Esophagus muscularis mucosa (tissue), 4 donors: ENCODE results near the gene CCDC150. TPM values are rescaled to one million over a fixed set of nuclear protein-coding genes. Genes with fewer than 3 reads are reported as not detected.
"Not testable (repeated sequence)": the region's sequence is repeated elsewhere in the genome, so short reads cannot be mapped to it uniquely, and the experiment has no call there.

ENCODE experiments used
- DNase-seq: peaks from one replicate; pipeline ENCODE4 v3.0.0-alpha.2; 2017; ENCODE audit errors: extremely low spot score
- H3K27ac ChIP-seq, 4 donors: fragments of 200-600 bp; sonication (generic); replicated peaks in 1 of 4; 1 replicate in 3 of 4; 2 replicates in 1 of 4; pipeline ENCODE4 v1.5.1; 2016 to 2019; ENCODE audit warnings: mild to moderate bottlenecking in 1 of 4
- H3K27me3 ChIP-seq, 4 donors: fragments of 200-600 bp; sonication (generic); one replicate each; pipeline versions ENCODE4 v1.5.1 to v1.6.0; 2016 to 2019
- H3K36me3 ChIP-seq, 4 donors: fragments of 200-600 bp; sonication (generic); one replicate each; pipeline ENCODE4 v1.5.1; 2016 to 2019
- H3K4me1 ChIP-seq, 4 donors: fragments of 200-600 bp; sonication (generic); one replicate each; pipeline ENCODE4 v1.5.1; 2016 to 2019
- H3K4me3 ChIP-seq, 4 donors: fragments of 200-600 bp; sonication (generic); 1 replicate in 2 of 4; 2 replicates in 2 of 4; pipeline ENCODE4 v1.5.1; 2016 to 2019; ENCODE audit warnings: mild to moderate bottlenecking in 4 of 4, moderate library complexity in 1 of 4
- H3K9me3 ChIP-seq, 4 donors: fragments of 200-600 bp; sonication (generic); 1 replicate in 3 of 4; 2 replicates in 1 of 4; pipeline ENCODE4 v1.5.1; 2016 to 2019
- EP300 ChIP-seq: sonication (generic); formaldehyde crosslinking; IDR thresholded peaks from one replicate; pipeline ENCODE4 v1.6.1; 2017; ENCODE audit warnings: antibody characterized with exemption
- POLR2A ChIP-seq: fragments of 450-650 bp; IDR thresholded peaks from one replicate; pipeline ENCODE4 v1.6.1; 2017; ENCODE audit warnings: antibody characterized with exemption, moderate library complexity, mild to moderate bottlenecking, low read depth
- POLR2AphosphoS5 ChIP-seq, 2 donors: sonication (generic); formaldehyde crosslinking; IDR thresholded peaks; one replicate each; pipeline ENCODE4 v1.6.1; 2017; ENCODE audit warnings: antibody characterized with exemption in 2 of 2
- WGBS: methylation state at CpG from one replicate; pipeline ENCODE4 v1.1.5; 2018; 5-methylcytosine and 5-hydroxymethylcytosine counted together
- intact Hi-C: fragments of 100-400 bp; cut with DNase I; formaldehyde crosslinking; loops from one replicate; pipeline ENCODE4 v1.15.1; 2023
- total RNA-seq, 4 donors: library from RNA; depleted of rRNA; stranded (reverse); fragments of >200 nt; gene quantifications; one replicate each; pipeline versions ENCODE4 v1.1.0 to v1.2.1, GENCODE V29; 2016
- TF ChIP-seq, protein P1 (sequence below), 3 experiments: fragments of 200-600 bp in 2 of 3; fragments of 450-650 bp in 1 of 3; sonication (generic) in 2 of 3; IDR thresholded peaks; one replicate each; pipeline ENCODE4 v1.5.1; 2017 to 2019; ENCODE audit warnings: antibody characterized with exemption in 3 of 3, mild to moderate bottlenecking in 2 of 3, moderate library complexity in 1 of 3

CCDC150 gene
- total RNA-seq, 4 donors from 2014 or later, result 0.33 to 1.7 (median 0.91) TPM

DNA sequence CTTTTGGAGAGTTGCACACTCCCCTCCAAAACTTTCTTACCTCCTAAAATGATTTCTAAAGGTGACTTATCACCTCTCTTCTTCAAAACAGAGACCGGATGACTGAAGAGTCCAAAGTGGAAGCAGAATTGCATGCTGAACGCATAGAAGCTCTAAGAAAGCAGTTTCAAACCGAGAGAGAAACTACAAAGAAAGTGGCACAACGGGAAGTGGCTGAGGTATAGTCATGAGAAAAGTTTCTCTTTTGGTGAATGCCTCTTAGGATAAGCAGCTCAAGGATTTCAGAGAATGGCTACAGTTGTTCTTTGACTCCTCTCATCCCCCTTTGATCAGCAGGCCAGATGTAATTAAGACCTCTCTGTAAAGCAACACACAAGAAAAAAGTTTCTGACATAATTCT is 86.4 kb downstream of the CCDC150 start:
- no peaks in the 10 kb centered on the region for H3K4me1 ChIP-seq
- no peak for DNase-seq
- no peaks in the 10 kb centered on the region for H3K36me3 ChIP-seq
- H3K4me3 ChIP-seq, result no peak overlapping the region
- no peaks in the 10 kb centered on the region for H3K27me3 ChIP-seq
- no peak overlapping the region for H3K27ac ChIP-seq
- intact Hi-C loops, result no loop called here
- TF ChIP-seq, protein P1, sequence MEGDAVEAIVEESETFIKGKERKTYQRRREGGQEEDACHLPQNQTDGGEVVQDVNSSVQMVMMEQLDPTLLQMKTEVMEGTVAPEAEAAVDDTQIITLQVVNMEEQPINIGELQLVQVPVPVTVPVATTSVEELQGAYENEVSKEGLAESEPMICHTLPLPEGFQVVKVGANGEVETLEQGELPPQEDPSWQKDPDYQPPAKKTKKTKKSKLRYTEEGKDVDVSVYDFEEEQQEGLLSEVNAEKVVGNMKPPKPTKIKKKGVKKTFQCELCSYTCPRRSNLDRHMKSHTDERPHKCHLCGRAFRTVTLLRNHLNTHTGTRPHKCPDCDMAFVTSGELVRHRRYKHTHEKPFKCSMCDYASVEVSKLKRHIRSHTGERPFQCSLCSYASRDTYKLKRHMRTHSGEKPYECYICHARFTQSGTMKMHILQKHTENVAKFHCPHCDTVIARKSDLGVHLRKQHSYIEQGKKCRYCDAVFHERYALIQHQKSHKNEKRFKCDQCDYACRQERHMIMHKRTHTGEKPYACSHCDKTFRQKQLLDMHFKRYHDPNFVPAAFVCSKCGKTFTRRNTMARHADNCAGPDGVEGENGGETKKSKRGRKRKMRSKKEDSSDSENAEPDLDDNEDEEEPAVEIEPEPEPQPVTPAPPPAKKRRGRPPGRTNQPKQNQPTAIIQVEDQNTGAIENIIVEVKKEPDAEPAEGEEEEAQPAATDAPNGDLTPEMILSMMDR (IDR thresholded peaks at IDR 0.05), result no peak
- TF ChIP-seq POLR2A (no peak), EP300 (no peak), POLR2AphosphoS5 (IDR thresholded peaks at IDR 0.05) (no peak)
- no peaks in the 10 kb centered on the region for H3K9me3 ChIP-seq
- WGBS, result 93% methylated on average over 4 of the region's 4 CpGs

DNA sequence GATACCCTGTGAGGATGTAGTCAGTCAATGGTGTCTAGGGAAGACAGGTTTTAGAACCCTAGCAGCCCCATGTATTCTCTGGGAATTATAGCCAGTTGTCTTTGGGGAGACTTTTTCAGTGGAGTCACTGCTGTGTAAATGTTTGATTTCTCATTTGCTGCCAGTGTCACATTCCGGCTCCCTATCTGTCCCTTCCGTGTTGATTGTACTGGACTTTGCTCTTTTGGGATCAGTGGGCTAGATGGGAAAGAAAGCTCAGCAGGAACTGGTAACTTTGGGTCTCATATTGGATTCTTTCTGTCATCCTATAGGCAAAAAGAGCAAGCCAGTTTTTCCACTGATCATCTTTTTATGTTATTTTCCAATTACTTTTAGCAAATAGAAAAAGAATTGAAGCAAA is 89.9 kb downstream of the CCDC150 start:
- Histone ChIP-seq H3K9me3 (no peaks in the 10 kb centered on the region), H3K4me1 (no peaks in the 10 kb centered on the region), H3K27me3 (no peaks in the 10 kb centered on the region), H3K36me3 (no peaks in the 10 kb centered on the region), H3K4me3 (no peak overlapping the region), H3K27ac (no peak overlapping the region)
- intact Hi-C loops, result no loop called here
- no peak for DNase-seq
- no peak for TF ChIP-seq EP300
- TF ChIP-seq POLR2AphosphoS5 (IDR thresholded peaks at IDR 0.05), result no peak
- no peak for TF ChIP-seq POLR2A
- TF ChIP-seq, protein P1 (IDR thresholded peaks at IDR 0.05), result no peak
- WGBS, result 95% methylated on average over 2 of the region's 2 CpGs

DNA sequence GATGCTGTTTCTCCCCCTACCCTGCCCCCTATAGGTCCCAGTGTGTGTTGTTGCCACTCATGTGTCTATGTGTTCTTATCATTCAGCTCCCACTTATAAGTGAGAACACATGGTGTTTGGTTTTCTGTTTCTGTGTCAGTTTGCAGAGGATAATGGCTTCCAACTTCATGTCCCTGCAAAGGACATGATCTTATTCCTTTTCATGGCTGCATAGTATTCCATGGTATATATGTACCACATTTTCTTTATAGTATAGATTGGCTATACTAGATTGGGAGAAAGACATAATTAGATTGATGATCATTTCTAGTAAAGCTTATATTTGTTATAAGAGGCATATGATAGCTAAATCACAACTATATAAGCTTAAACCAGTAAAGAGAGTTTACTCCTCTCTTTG is 97.1 kb downstream of the CCDC150 start:
- H3K36me3 ChIP-seq, H3K4me3 ChIP-seq, H3K27ac ChIP-seq, intact Hi-C loops, H3K4me1 ChIP-seq, DNase-seq, H3K27me3 ChIP-seq, H3K9me3 ChIP-seq: not testable (repeated sequence)

DNA sequence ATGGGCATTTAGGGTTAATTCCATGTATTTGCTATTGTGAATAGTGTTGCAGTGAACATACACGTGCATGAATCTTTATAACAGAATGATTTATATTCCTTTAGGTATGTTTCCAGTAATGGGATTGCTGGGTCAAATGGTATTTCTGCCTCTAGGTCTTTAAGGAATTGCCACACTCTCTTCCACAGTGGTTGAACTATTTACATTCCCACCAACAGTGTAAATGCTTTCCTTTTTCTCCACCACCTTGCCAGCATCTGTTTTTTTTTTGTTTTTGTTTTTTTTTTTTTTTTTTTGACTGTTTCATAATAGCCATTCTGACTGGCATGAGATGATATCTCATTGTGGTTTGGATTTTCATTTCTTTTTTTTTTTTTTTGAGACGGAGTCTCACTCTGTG is 97.5 kb downstream of the CCDC150 start:
- H3K4me3 ChIP-seq, result no peak overlapping the region
- no peak for TF ChIP-seq EP300
- TF ChIP-seq, protein P1 (IDR thresholded peaks at IDR 0.05), result no peak
- TF ChIP-seq POLR2A, result no peak
- no peak for TF ChIP-seq POLR2AphosphoS5 (IDR thresholded peaks at IDR 0.05)

DNA sequence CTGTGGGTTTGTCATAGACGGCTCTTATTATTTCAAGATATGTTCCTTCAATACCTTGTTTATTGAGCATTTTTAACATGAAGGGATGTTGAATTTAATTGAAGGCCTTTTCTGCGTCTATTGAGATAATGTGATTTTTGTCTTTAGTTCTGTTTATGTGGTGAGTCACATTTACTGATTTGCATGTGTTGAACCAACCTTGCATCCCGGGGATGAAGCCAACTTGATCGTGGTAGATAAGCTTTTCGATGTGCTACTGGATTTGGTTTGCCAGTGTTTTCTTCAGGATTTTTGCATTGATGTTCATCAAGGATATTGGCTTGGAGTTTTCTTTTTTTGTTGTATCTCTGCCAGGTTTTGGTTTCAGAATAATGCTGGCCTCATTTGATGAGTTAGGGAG is 99.5 kb downstream of the CCDC150 start:
- Histone ChIP-seq H3K36me3 (no peaks in the 10 kb centered on the region), H3K4me3 (no peak overlapping the region), H3K27ac (no peak overlapping the region), H3K9me3 (no peaks in the 10 kb centered on the region), H3K27me3 (no peaks in the 10 kb centered on the region), H3K4me1 (no peaks in the 10 kb centered on the region)
- TF ChIP-seq POLR2A, result no peak
- TF ChIP-seq, protein P1 (IDR thresholded peaks at IDR 0.05), result no peak
- no peak for TF ChIP-seq EP300
- intact Hi-C loops, result no loop called here
- no peak for DNase-seq
- WGBS, result 90% methylated on average over 5 of the region's 5 CpGs

More for the DNA sequence above, 97.5 kb downstream of the CCDC150 start:
- H3K27ac ChIP-seq, result no peak overlapping the region
- WGBS, result 79% methylated on average over 2 of the region's 2 CpGs
- H3K36me3 ChIP-seq, result no peaks in the 10 kb centered on the region
- no peaks in the 10 kb centered on the region for H3K4me1 ChIP-seq
- intact Hi-C loops, result no loop called here
- H3K9me3 ChIP-seq, result no peaks in the 10 kb centered on the region
- DNase-seq, result no peak
- no peaks in the 10 kb centered on the region for H3K27me3 ChIP-seq
